HG03108 (cell line): Measurements from ENCODE around the gene MRPL52.

Experiments used
- ATAC-seq: cut with Tn5 transposase; IDR thresholded peaks from one replicate; pipeline ENCODE4 v1.9.1; 2021; ENCODE audit warnings: moderate library complexity; ENCODE audit not compliant: unreplicated experiment

The MRPL52 gene

GRCh38 chr14:22878271-22879246 is 48.9 kb downstream of the MRPL52 start:
- ATAC-seq = no peak

- no peak for ATAC-seq
Observed at GRCh38 chr14:22882064-22882463, 52.4 kb downstream of the MRPL52 start.

GRCh38 chr14:22882529-22883172 is 53.0 kb downstream of the MRPL52 start:
- ATAC-seq = no peak

GRCh38 chr14:22883173-22883976 is 53.7 kb downstream of the MRPL52 start, which contains the start of gene REM2:
TSS of gene REM2 (plus strand) at chr14:22883222. CDS start at chr14:22883288, 66 bp downstream.
- ATAC-seq = no peak

GRCh38 chr14:22884076-22884737 is 54.5 kb downstream of the MRPL52 start:
- no peak for ATAC-seq
